GM19467 (cell line): ENCODE data around the gene IRS1.

Experiments
- ATAC-seq: cut with Tn5 transposase; IDR thresholded peaks from one replicate; pipeline ENCODE4 v1.9.1; 2021; ENCODE audit warnings: mild to moderate bottlenecking, moderate library complexity; ENCODE audit not compliant: unreplicated experiment

IRS1 gene

DNA sequence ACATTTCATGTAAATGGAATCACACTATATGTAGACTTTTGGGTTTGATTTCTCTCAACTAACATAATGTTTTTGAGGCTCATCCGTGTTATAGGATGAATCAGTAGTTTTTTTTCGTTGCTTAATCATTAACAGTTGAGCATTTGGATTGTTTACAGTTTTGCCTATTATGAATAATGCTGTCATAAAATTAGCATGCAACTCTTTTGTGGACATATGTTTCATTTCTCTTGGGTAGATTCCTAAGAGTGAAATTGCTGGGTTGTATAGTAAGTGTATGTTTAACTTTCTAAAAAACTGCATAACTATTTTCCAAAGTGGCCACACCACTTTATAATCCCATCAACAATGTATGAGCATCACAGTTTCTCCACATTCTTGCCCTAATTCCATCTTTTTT, 28.6 kb upstream of the IRS1 start:
- ATAC-seq = no peak

DNA sequence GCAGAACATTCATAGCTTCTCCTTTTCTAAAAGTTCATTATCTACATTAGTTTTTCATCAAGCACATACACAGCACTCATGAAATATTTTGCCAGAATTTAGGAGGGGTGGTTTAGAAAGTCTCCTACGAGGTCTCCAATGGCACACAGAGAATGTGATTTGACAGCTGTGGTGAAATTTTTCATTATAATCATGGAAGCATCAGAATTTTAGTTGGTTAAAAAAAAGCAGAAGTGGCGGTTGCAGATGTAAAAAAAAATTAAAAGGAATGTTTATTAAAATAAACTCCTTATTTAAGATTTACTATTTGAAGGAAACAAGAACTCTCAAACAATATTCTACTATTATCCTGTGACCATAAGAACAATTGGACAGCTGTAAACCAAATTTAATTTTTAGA, 25.4 kb upstream of the IRS1 start:
- no peak for ATAC-seq

DNA sequence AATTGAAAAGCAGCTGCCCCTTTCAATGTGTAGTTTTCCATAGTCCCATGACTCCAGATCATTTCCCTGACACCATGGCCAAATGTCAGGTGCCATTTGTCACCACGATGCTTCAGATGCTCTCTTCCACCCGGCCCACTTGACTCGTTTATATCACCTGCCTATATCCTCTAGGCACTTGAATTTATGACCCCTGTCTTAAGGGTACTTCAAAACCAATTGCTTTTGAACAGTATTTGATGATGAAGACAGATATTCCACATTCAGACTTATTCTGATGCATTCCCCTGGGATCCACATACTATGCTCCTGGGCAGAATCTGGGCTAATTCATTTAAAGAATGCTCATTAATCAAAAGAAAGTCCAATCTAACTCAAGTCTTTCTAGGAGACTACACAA, 19.3 kb upstream of the IRS1 start:
- no peak for ATAC-seq

DNA sequence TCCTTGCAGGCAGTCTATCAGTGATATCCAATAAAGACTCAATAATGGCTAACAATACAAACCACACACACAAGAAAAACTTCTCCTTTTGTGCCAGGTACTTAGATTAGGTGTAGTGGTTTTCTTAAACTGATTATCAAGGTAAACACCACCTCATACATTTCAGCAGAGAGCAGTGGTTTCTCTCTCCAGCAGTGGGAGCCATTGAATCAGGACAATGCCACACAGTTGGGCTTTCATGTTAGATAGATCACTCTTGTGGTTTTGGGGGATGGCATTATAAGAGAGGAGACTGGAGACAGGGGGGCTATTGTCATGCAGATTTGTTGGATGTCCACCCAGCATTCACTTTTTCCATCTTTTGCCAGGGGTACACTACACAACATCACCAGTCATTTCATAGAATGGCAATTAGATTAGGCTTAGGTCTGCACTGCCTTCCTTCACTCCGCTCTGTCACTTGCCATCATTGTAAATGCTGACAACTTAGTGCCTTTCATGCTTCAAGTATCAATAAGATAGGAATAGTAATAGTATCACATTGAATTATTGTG, 13.6 kb upstream of the IRS1 start:
- no peak for ATAC-seq

GRCh38 chr2:226803410-226803809, 3.8 kb upstream of the IRS1 start:
- ATAC-seq = no peak

DNA sequence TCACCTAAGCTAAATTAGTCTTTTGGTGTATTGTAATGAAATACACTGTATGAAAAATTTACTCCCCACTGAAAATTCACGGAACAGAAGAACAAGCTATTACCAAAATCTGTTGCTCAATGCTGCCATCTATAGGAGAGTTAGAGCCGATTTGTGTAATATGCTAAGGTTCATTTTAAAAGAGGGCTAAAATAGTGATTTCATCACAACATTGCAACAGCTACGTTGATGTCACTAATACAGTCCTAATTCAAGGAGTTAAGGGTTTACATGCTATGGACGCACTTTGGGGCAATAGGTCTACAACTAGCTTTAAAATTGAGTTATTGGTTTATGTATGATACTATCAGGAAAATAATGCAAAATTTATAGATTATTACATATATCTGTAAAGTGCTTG, 3.0 kb upstream of the IRS1 start:
- ATAC-seq = no peak

- ATAC-seq = peak; percentile 86
Measured at GRCh38 chr2:226800941-226801784, 1.5 kb upstream of the IRS1 start.

GRCh38 chr2:226799976-226800940, 638 bp upstream of the IRS1 start:
- no peak for ATAC-seq

DNA sequence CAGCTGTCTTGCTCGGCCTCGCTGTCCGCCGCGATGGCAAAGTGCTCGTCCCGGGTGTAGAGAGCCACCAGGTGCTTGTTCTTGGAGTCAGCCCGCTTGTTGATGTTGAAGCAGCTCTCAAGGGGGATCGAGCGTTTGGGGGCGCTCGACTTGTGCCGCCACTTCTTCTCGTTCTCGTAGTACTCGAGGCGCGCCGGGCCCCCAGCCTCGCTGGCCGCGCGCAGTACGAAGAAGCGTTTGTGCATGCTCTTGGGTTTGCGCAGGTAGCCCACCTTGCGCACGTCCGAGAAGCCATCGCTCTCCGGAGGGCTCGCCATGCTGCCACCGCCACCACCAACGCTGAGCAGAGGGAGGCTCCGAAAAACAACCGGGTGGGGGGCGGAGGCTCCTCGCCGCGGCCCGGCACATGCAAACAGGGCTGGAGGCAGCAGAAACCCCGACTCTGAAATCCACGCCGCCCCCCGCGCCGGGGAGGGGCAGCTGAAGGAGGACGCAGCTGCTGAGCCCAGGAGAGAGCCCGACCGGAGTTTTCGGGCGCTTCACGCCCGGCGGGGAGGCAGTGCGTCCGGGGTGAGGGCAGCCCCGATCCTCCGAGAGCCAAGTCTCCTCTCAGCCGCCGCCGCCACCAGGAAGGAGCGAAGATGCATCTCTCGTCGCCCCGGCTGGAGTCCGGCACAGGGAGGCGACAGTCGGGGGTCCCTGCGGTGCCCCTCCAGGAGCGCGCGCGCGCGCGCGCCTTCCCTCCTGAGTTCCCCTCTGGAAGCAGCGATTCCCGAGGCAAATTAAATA, 1.0 kb downstream of the IRS1 start:
- peak; percentile 28 for ATAC-seq

GRCh38 chr2:226797989-226798421, 1.6 kb downstream of the IRS1 start:
- no peak for ATAC-seq

DNA sequence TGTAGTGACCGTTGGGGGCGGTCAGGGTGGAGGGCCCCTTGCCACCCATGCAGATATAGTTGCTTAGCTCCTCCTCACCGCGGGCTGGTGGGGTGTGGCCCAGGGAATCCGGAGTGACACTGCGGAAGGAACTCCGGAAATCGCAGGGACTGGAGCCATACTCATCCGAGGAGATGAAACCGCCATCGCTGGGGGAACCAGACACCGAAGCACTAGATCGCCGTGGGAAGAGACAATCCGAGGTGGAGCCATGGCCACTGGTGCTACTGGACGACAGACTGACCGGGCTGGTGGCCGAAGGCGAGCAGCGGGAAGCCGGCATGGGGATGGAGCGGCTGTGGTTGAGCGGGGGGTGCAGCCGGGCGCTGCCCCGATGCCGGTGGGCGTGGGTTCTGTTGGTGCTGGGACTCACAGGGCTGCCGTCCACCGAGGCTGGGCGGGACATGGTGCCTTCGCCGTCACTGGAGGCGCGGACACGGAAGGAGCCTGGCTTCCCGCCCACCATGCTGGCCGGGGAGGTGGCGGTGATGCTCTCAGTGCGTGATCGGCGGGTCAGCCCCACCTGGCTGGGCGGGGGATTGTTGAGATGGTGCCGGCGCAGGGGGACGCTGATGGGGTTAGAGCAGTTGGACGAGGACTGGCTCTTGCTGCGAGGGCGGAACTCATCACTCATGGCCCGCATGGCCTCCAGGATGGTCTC, 2.2 kb downstream of the IRS1 start:
- ATAC-seq = no peak

- no peak for ATAC-seq
Measured at GRCh38 chr2:226796840-226797288, 2.8 kb downstream of the IRS1 start.

- no peak for ATAC-seq
Measured at GRCh38 chr2:226796012-226796839, 3.4 kb downstream of the IRS1 start.

DNA sequence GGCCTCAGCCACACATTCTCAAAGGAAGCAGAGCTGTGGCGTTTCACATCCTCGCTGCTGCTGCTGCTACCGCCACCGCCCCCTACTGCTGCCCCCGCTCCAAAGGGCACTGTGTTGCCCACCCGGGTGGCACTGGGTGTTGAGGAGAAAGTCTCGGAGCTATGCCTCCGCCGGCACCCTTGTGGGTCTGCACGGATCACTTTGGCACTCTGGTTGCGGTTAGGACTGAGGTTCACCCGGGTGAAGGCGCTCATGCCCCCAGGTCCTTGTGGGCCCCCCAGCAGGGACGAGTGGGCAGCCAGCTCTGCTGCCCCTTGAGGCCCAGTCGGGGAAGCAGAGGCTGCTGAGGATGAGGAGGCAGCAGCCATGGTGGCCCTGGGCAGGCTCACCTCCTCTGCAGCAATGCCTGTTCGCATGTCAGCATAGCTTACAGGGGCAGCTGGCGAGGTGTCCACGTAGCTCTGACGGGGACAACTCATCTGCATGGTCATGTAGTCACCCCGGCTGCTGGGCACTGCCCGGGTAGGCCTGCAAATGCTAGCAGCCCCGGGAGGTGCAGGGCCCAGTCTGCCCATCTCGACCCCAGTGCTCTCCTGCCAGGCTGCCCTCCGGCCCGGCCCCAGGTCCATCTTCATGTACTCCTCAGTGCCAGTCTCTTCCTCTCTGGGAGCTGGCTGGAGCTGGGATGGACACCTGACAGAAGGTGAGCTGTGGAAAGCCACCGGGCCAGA, 4.2 kb downstream of the IRS1 start:
- ATAC-seq = no peak

- no peak for ATAC-seq
Measured at GRCh38 chr2:226794751-226795171, 4.9 kb downstream of the IRS1 start.

GRCh38 chr2:226794196-226794661, 5.4 kb downstream of the IRS1 start:
- ATAC-seq = no peak

DNA sequence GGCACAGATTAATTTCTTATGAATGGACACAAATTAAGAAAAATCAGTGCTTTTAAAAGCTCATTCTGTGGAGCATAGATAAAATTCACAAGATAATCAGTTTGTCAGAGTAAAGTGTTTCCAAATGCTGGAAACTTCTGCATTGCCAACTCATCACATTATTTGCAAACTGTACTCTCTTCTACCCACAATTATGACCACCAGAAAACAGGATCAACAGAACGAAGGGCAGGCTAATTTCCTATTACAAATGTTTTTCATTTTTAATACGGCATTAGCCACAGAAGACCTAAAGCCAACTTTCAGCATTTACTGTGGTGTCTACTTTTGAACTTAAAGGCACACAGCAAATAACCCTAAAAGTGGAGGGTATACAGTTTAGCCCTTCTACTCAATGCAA, 6.0 kb downstream of the IRS1 start:
- ATAC-seq = no peak

DNA sequence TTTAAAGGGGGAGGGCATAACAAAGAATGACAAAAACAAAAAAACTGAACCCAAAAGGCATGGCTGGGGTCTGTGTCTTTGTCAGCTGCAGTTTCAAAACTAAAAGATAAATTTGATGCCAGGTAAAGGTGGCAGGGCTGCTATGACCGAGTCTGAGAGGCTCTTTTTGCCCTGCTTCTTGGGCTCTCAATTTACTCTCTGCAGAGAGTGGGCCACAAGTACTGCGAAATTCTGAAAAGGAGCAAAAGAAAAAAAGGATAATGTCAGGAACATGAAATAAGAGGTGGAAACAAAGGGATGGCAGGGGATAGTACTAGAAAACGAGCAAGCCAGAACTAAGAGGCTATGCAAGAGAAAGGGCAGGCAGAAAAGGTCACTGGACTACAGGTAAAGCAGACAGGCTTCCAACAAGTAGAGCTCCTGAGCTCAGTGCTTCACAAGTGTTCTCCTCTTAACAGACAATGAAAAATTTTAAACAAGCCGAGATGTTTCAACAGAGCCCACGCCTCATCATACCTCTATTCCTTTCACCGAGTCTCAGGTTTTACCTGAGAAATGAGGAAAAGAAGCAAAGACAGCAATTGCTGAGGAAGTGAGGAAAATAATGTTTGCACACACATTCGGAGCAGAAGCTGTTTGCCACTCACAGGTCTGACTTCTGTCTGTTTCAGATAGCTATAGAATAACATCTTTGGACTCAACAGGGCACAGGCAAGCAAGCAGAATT, 7.3 kb downstream of the IRS1 start:
- ATAC-seq = no peak
